ENCODE results near the gene DSCAM. TPM values are rescaled to one million over a fixed set of nuclear protein-coding genes. Genes with fewer than 3 reads are reported as not detected.

The DSCAM gene
- total and polyA plus RNA-seq, 2 experiments from 2014 or later: 0.07 TPM; not detected in 1

GRCh38 chr21:40029888-40030287 lies 817.1 kb downstream of the DSCAM start:
- Mint-ChIP-seq H3K36me3 (ENCODE audit: low read depth) (peaks cover 23% of the 10 kb centered on the region), H3K4me1 (peaks cover 17% of the 10 kb centered on the region), H3K27ac (no peak overlapping the region), H3K9me3 (peaks cover 45% of the 10 kb centered on the region), H3K4me3 (no peak overlapping the region), H3K27me3 (ENCODE audit: insufficient read depth, low read depth, poor library complexity) (peaks cover 11% of the 10 kb centered on the region)
- no peak for ATAC-seq
- no peak for DNase-seq (ENCODE audit: low spot score)
- Histone ChIP-seq H3K27me3 (ENCODE audit: insufficient read depth) (no peaks in the 10 kb centered on the region), H3K27ac (ENCODE audit: low read depth) (no peak overlapping the region), H3K4me3 (no peak overlapping the region), H3F3A (replicated peaks; ENCODE audit: low read depth) (no peaks in the 10 kb centered on the region), H3K36me3 (ENCODE audit: insufficient read depth) (no peaks in the 10 kb centered on the region), H3K79me2 (replicated peaks; ENCODE audit: insufficient read depth) (no peaks in the 10 kb centered on the region), H3K4me2 (no peak overlapping the region), H3K9me2 (ENCODE audit: insufficient read depth) (0 out of 2 replicates have a peak, but pooled peaks cover 5% of the 10 kb centered on the region), H2AFZ (no peak overlapping the region), H3K4me1 (ENCODE audit: insufficient read depth) (peaks cover 5% of the 10 kb centered on the region; the same call in 1 of the 2 replicates), H4K20me1 (replicated peaks; ENCODE audit: insufficient read depth) (no peaks in the 10 kb centered on the region)
- TF ChIP-seq JUNB (IDR thresholded peaks at IDR 0.05; ENCODE audit: unreplicated experiment): no peak
- no peak for TF ChIP-seq POLR2AphosphoS5 (IDR thresholded peaks at IDR 0.05; ENCODE audit: low read depth)
- no peak for TF ChIP-seq STAT1 (IDR thresholded peaks at IDR 0.05; ENCODE audit: unreplicated experiment)
- TF ChIP-seq NANOG (IDR thresholded peaks at IDR 0.05; ENCODE audit: borderline replicate concordance): no peak
- no peak for TF ChIP-seq ZNF331 (CRISPR knock-in tag; IDR thresholded peaks at IDR 0.05; ENCODE audit: low read depth)
- TF ChIP-seq EZH2phosphoT487 (IDR thresholded peaks at IDR 0.05; ENCODE audit: unreplicated experiment): no peak
- TF ChIP-seq EZH2 (IDR thresholded peaks at IDR 0.05; ENCODE audit: low read depth, unreplicated experiment): no peak
- TF ChIP-seq CREB1 (CRISPR knock-in tag; IDR thresholded peaks at IDR 0.05; ENCODE audit: low read depth): no peak
- no peak for TF ChIP-seq REST (IDR thresholded peaks at IDR 0.05; ENCODE audit: unreplicated experiment)
- no peak for TF ChIP-seq CTCF (conservative IDR thresholded peaks at IDR 0.05; ENCODE audit: low read depth in 2 of 2)
- TF ChIP-seq ZNF114 (CRISPR knock-in tag; IDR thresholded peaks at IDR 0.05): no peak
- TF ChIP-seq ZNF462 (CRISPR knock-in tag; IDR thresholded peaks at IDR 0.05): no peak
- TF ChIP-seq ETS1 (IDR thresholded peaks at IDR 0.05): no peak

Measured in GM23338 (cell line).